ENCODE measurements around the gene EPB41.

DNA sequence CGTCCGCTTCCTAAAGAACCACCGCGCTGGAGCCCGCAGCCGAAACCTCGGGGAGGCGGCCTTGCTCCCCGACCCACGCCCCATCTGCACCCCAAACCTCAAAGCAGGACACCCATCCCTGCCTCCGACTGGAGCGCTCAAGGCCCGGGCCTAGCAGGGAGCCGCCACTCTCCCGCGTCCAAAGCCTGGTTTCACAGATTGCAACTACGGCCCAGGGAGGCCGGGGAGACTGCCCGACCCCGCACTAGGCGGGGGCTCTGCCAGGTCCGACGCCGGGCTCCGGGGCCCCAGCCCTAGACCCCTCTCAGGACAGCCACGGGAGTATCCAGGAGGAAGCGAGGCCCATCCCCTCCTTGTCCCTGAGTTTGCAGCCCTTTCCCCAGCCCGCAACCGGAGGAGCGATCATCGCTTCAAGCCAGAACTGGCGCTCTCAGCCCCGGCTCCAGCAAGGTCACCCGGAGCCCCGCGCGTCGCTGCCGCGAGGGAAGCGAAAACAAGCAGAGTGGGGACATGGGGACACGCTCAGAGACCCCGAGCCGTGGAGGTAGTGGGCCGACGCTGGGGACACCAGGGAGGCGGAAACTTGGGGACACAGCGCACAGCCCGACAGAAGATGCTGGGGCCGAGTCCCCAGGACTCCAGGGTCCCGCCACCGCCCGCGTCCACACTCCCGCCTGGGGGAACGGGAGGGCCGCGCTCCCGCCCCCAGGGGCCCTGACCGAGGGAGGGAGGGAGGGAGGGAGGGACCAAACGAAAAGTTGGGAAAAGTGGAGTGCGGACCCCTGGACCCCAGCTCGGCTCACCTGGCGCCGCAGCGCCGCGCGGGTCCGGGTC lies 208.9 kb downstream of the EPB41 start:
- no peak for TF ChIP-seq BHLHE40 (IDR thresholded peaks at IDR 0.05; ENCODE audit: borderline replicate concordance)
- no peak for TF ChIP-seq FOXK2 (IDR thresholded peaks at IDR 0.05)
- TF ChIP-seq ELF4 (IDR thresholded peaks at IDR 0.05): no peak
- no peak for TF ChIP-seq FOXM1 (IDR thresholded peaks at IDR 0.05; ENCODE audit: borderline replicate concordance)
- TF ChIP-seq ZNF384 (IDR thresholded peaks at IDR 0.05): no peak
- TF ChIP-seq, protein P1, sequence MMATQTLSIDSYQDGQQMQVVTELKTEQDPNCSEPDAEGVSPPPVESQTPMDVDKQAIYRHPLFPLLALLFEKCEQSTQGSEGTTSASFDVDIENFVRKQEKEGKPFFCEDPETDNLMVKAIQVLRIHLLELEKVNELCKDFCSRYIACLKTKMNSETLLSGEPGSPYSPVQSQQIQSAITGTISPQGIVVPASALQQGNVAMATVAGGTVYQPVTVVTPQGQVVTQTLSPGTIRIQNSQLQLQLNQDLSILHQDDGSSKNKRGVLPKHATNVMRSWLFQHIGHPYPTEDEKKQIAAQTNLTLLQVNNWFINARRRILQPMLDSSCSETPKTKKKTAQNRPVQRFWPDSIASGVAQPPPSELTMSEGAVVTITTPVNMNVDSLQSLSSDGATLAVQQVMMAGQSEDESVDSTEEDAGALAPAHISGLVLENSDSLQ (IDR thresholded peaks at IDR 0.05): no peak
